CD8-positive, alpha-beta memory T cell (primary cell): ENCODE measurements around the gene CHRNG. TPM values are rescaled to one million over a fixed set of nuclear protein-coding genes. Genes with fewer than 3 reads are reported as not detected.

Experiments used
- CTCF ChIA-PET: fragments of 350-600 bp; sonication (Branson Sonifier 250); formaldehyde crosslinking; loops from one replicate; lab custom pipeline; 2021; ENCODE audit warnings: antibody characterized with exemption; lab: Charles Lee
- POLR2A ChIA-PET: fragments of 350-600 bp; sonication (Branson Sonifier 250); formaldehyde crosslinking; loops from one replicate; lab custom pipeline; 2021; ENCODE audit warnings: antibody characterized with exemption; lab: Charles Lee
- DNase-seq, 5 donors: peaks; one replicate each; pipeline versions ENCODE4 v3.0.0 to v3.0.0-alpha.2; 2020 to 2022; ENCODE audit warnings: mixed read lengths in 1 of 5
- H3K27ac ChIP-seq: one replicate; pipeline ENCODE4 v1.7.0; 2013; ENCODE audit warnings: low read depth, mild to moderate bottlenecking, low read length, moderate library complexity
- H3K27me3 ChIP-seq: 2 replicates; pipeline ENCODE4 v1.7.0; 2013; ENCODE audit warnings: low read length, mild to moderate bottlenecking; ENCODE audit not compliant: insufficient read depth, poor library complexity, severe bottlenecking
- H3K36me3 ChIP-seq: 2 replicates; pipeline ENCODE4 v1.7.0; 2013; ENCODE audit warnings: mild to moderate bottlenecking, low read length, moderate library complexity; ENCODE audit not compliant: insufficient read depth
- H3K4me1 ChIP-seq: 2 replicates; pipeline ENCODE4 v1.7.0; 2013; ENCODE audit warnings: mild to moderate bottlenecking, low read length, moderate library complexity; ENCODE audit not compliant: insufficient read depth
- H3K4me3 ChIP-seq: 2 replicates; pipeline ENCODE4 v1.7.0; 2013; ENCODE audit warnings: mild to moderate bottlenecking, low read length
- H3K9me3 ChIP-seq: 2 replicates; pipeline ENCODE4 v1.7.0; 2013; ENCODE audit warnings: mild to moderate bottlenecking, low read length
- H3K27ac Mint-ChIP-seq, 8 donors: one replicate each; pipeline ENCODE4 v1.8.0; 2020 to 2021; ENCODE audit warnings: mixed read lengths in 8 of 8, mild to moderate bottlenecking in 6 of 8, inconsistent platforms in 3 of 8, moderate library complexity in 3 of 8
- H3K27me3 Mint-ChIP-seq, 2 donors: one replicate each; pipeline ENCODE4 v1.8.0; 2020 to 2021; ENCODE audit warnings: mixed read lengths in 2 of 2, mild to moderate bottlenecking in 1 of 2, moderate library complexity in 1 of 2
- H3K36me3 Mint-ChIP-seq, 3 donors: one replicate each; pipeline ENCODE4 v1.8.0; 2020 to 2021; ENCODE audit warnings: mixed read lengths in 3 of 3, inconsistent platforms in 1 of 3, mild to moderate bottlenecking in 1 of 3
- H3K4me1 Mint-ChIP-seq, 3 donors: one replicate each; pipeline ENCODE4 v1.8.0; 2020 to 2021; ENCODE audit warnings: mixed read lengths in 3 of 3, inconsistent platforms in 1 of 3, mild to moderate bottlenecking in 1 of 3
- H3K4me3 Mint-ChIP-seq, 7 donors: one replicate each; pipeline ENCODE4 v1.8.0; 2020 to 2021; ENCODE audit warnings: mixed read lengths in 7 of 7, mild to moderate bottlenecking in 6 of 7, moderate library complexity in 4 of 7, inconsistent platforms in 2 of 7
- H3K9me3 Mint-ChIP-seq, 5 donors: one replicate each; pipeline ENCODE4 v1.8.0; 2020 to 2022; ENCODE audit warnings: mixed read lengths in 5 of 5, mild to moderate bottlenecking in 3 of 5, moderate library complexity in 2 of 5, inconsistent platforms in 1 of 5
- polyA plus RNA-seq: library from polyadenylated mRNA; unstranded; fragments of 300-500 nt; fragmentation: Illumina TruSeq; gene quantifications from one replicate; pipeline ENCODE4 v1.2.3, GENCODE V29; 2021
- total RNA-seq, 2 experiments: library from RNA; stranded (reverse); gene quantifications; one replicate each; pipeline ENCODE4 v1.2.3, GENCODE V29; 2021

The CHRNG gene
- total and polyA plus RNA-seq, 3 experiments from 2014 or later: not detected

DNA sequence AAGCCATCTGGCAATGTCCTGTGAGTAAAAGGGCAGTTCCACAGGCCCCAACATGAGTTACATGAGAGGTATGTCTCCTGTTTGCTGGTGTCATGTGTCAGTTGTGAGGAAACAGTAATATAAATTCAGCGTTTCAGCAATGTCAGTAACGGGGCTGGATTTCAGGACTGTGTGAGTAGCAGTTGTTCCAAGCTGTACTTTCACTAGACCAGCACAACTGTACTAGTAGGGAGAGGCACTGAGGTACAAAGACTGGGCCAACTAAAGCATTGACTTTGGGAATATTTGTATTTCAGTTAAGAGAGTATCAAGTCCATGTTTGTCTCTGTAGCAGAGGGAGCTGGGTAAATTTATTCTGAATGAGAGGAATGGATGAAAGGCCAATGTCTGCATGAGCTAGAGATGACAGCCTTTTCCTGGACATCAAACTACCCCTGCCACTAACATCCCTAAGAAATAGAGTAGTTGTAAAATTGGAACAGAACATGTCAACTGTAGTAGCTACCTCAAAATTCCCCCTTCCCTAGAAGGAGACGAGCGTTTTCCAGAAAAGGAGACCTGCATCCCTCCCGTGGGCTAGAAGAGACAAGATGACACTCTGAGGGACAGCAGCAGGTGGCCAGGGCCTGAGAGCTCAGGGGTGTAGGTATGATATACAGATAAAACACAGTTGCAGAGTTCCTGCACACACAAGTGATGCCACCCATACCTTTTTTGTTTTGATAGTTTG is 35.3 kb downstream of the CHRNG start:
- ChIA-PET CTCF (no interaction called here), POLR2A (no interaction called here)
- Mint-ChIP-seq H3K36me3 (peaks cover 2 to 81% (median 16%) of the 10 kb centered on the region in 3 donors), H3K27me3 (no peaks in the 10 kb centered on the region), H3K4me1 (peaks cover 0 to 4% (median 0%) of the 10 kb centered on the region in 3 donors), H3K9me3 (no peaks in the 10 kb centered on the region), H3K27ac (peak overlapping the region in 2 of 8 donors; percentile 2 to 6), H3K4me3 (no peak overlapping the region)
- peaks cover 12% of the 10 kb centered on the region for H3K36me3 ChIP-seq
- no peaks in the 10 kb centered on the region for H3K4me1 ChIP-seq
- no peak overlapping the region for H3K27ac ChIP-seq
- H3K27me3 ChIP-seq: no peaks in the 10 kb centered on the region
- H3K4me3 ChIP-seq: no peak overlapping the region
- H3K9me3 ChIP-seq: no peaks in the 10 kb centered on the region
- no peak for DNase-seq

DNA sequence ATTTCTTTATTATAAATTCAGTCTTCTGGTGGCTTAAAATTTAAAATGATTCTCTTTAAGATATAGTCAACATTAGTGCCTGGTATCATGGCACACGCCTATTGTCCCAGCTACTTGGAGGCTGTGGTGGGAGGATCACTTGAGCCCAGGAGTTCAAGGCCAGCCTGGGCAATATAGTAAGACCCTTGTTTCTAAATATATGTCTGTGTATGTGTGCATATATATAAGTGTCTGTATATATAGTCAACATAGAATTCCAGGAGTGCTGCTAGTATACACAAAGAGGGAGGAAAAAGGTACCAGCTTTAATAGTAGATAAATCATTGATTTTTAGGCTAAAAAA is 35.9 kb downstream of the CHRNG start:
- Histone ChIP-seq H3K4me3 (no peak overlapping the region), H3K4me1 (no peaks in the 10 kb centered on the region), H3K36me3 (peaks cover 8% of the 10 kb centered on the region), H3K27ac (no peak overlapping the region), H3K9me3 (no peaks in the 10 kb centered on the region), H3K27me3 (no peaks in the 10 kb centered on the region)
- peaks cover 0 to 4% (median 0%) of the 10 kb centered on the region in 3 donors for H3K4me1 Mint-ChIP-seq
- no peaks in the 10 kb centered on the region for H3K27me3 Mint-ChIP-seq
- H3K9me3 Mint-ChIP-seq: no peaks in the 10 kb centered on the region
- peak overlapping the region in 1 of 8 donors; percentile 2 for H3K27ac Mint-ChIP-seq
- H3K4me3 Mint-ChIP-seq: no peak overlapping the region
- DNase-seq: no peak
- H3K36me3 Mint-ChIP-seq: peaks cover 0 to 81% (median 14%) of the 10 kb centered on the region in 3 donors
- CTCF ChIA-PET: no interaction called here
- POLR2A ChIA-PET: no interaction called here

DNA sequence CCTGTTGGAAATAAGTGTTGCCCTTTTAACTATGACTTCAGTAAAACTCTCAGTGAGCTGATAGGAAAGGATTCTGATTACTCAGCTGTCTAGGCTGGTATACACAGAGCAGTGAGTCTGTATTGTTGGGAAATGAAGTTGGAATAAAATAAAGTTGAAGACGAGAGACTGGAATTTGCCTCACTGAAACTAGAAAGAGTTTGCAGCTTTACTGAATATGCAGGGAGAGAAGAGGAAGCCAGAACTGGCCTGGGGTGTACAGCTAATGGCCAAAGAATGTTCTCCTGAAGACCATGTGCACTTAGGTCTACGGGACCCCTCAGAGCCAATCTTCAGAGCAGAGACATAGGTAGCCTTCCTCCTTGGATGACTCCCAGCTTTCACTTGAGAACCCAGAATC is 37.5 kb downstream of the CHRNG start:
- Mint-ChIP-seq H3K36me3 (peaks cover 9 to 81% (median 20%) of the 10 kb centered on the region in 3 donors), H3K27ac (peak overlapping the region in 1 of 8 donors; percentile 56), H3K9me3 (no peaks in the 10 kb centered on the region), H3K4me3 (no peak overlapping the region), H3K4me1 (peaks cover 0 to 4% (median 0%) of the 10 kb centered on the region in 3 donors), H3K27me3 (no peaks in the 10 kb centered on the region)
- ChIA-PET POLR2A (no interaction called here), CTCF (interaction anchor here (0.6 kb wide), 1 partner anchor 10 kb away, joined by 3 read pairs; no protein-coding TSS in a partner anchor)
- H3K4me3 ChIP-seq: no peak overlapping the region
- H3K9me3 ChIP-seq: no peaks in the 10 kb centered on the region
- H3K27me3 ChIP-seq: no peaks in the 10 kb centered on the region
- H3K27ac ChIP-seq: no peak overlapping the region
- DNase-seq: no peak
- peaks cover 20% of the 10 kb centered on the region for H3K36me3 ChIP-seq
- H3K4me1 ChIP-seq: no peaks in the 10 kb centered on the region

DNA sequence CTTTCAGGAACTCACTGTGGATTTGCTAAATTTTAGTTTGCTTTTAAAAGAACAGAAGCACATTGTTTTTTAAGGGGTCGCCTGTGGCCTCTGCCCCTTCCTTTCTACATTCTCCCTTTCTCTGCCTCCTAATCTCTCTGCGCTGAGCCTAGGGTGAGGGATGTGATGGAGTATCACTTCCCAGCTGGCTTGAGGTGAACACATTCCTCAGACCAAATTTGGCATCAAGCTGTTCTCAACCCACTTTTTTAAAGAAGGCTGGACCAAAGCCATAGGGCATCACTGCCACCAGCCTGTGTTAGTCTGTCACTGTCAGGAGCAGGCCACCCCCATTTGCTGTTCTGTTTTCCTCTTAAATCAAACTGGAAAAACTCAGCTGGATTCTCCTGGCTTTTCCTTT is 38.3 kb downstream of the CHRNG start:
- ChIA-PET CTCF (no interaction called here), POLR2A (no interaction called here)
- Histone ChIP-seq H3K4me1 (no peaks in the 10 kb centered on the region), H3K9me3 (no peaks in the 10 kb centered on the region), H3K4me3 (no peak overlapping the region), H3K27me3 (no peaks in the 10 kb centered on the region), H3K36me3 (peaks cover 20% of the 10 kb centered on the region), H3K27ac (no peak overlapping the region)
- Mint-ChIP-seq H3K27me3 (no peaks in the 10 kb centered on the region), H3K36me3 (peaks cover 9 to 81% (median 24%) of the 10 kb centered on the region in 3 donors), H3K27ac (peak overlapping the region in 1 of 8 donors; percentile 66), H3K4me1 (peaks cover 0 to 4% (median 0%) of the 10 kb centered on the region in 3 donors), H3K9me3 (no peaks in the 10 kb centered on the region), H3K4me3 (no peak overlapping the region)
- DNase-seq: no peak

DNA sequence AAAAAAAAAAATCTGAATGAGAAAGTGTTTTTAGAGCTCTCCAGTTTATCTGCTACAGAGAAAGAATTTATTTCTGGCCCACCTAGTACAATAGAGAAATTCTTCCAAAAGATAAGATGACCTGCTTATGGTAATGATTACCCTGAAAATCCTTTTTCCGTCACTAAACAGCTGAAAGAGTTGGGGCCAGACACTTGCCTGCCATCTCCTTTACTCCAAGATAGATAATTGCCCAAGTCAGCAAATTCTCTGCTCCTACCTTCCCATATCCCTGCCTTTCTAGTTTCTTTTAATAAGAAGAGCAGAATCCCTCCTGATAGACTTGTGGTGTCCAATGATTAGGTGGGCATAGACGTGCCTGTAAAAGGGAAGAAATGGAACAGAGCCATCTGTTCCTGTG is 39.1 kb downstream of the CHRNG start:
- no peak overlapping the region for H3K4me3 Mint-ChIP-seq
- no peak for DNase-seq
- peaks cover 9 to 83% (median 28%) of the 10 kb centered on the region in 3 donors for H3K36me3 Mint-ChIP-seq
- H3K4me1 Mint-ChIP-seq: peaks cover 0 to 4% (median 0%) of the 10 kb centered on the region in 3 donors
- no peaks in the 10 kb centered on the region for H3K9me3 ChIP-seq
- H3K27ac ChIP-seq: no peak overlapping the region
- no peaks in the 10 kb centered on the region for H3K9me3 Mint-ChIP-seq
- ChIA-PET POLR2A (no interaction called here), CTCF (no interaction called here)
- no peaks in the 10 kb centered on the region for H3K27me3 ChIP-seq
- peak overlapping the region in 1 of 8 donors; percentile 3 for H3K27ac Mint-ChIP-seq
- H3K27me3 Mint-ChIP-seq: no peaks in the 10 kb centered on the region
- peaks cover 17% of the 10 kb centered on the region for H3K36me3 ChIP-seq
- H3K4me3 ChIP-seq: no peak overlapping the region
- H3K4me1 ChIP-seq: no peaks in the 10 kb centered on the region

DNA sequence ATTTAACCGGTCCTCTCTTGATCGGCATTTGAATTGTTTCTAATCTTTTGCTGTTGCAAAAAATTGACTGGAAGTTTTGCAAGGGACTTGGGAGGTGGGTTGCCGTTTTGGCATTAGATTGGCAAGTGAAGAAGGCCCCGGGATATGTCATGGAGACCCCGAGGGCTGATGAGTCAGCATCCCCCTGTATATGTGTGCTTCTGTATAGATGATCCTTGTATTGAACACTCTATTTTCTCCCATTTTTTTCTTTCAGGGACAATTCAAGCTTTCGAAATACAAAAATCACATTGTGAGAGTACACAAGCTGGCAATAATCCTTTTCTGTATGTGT is 41.1 kb downstream of the CHRNG start:
- Histone ChIP-seq H3K4me3 (no peak overlapping the region), H3K27me3 (no peaks in the 10 kb centered on the region), H3K36me3 (peaks cover 17% of the 10 kb centered on the region), H3K9me3 (no peaks in the 10 kb centered on the region), H3K27ac (no peak overlapping the region), H3K4me1 (no peaks in the 10 kb centered on the region)
- DNase-seq: no peak
- Mint-ChIP-seq H3K4me1 (peaks cover 0 to 4% (median 0%) of the 10 kb centered on the region in 3 donors), H3K36me3 (peaks cover 18 to 79% (median 25%) of the 10 kb centered on the region in 3 donors), H3K9me3 (no peaks in the 10 kb centered on the region), H3K27ac (peak overlapping the region in 1 of 8 donors; percentile 17), H3K27me3 (no peaks in the 10 kb centered on the region), H3K4me3 (no peak overlapping the region)
- ChIA-PET CTCF (no interaction called here), POLR2A (no interaction called here)

DNA sequence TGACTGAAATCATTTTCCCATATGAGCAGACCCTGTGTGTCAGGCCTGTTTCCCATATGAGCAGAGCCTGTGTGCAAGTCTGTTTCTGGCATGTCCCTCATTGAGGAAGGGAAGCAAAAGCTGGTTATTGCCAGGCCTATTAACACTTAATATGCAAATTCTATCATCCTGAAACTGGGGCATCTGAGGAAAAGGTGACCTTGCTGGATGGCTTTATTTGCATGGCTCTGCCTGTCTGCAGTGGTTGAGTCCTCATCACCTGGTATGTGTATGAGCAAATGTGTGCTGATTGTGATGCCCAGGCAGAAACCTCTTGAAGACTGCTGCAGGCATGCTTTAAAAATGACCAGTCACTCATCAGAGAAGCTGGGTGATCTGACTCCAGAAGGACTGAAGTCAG is 42.2 kb downstream of the CHRNG start:
- DNase-seq: no peak
- Mint-ChIP-seq H3K4me3 (no peak overlapping the region), H3K36me3 (peaks cover 18 to 74% (median 25%) of the 10 kb centered on the region in 3 donors), H3K27me3 (no peaks in the 10 kb centered on the region), H3K4me1 (peaks cover 0 to 4% (median 0%) of the 10 kb centered on the region in 3 donors), H3K9me3 (no peaks in the 10 kb centered on the region), H3K27ac (no peak overlapping the region)
- POLR2A ChIA-PET: no interaction called here
- H3K36me3 ChIP-seq: peaks cover 17% of the 10 kb centered on the region
- CTCF ChIA-PET: interaction anchor here (0.8 to 1.1 kb wide), 2 partner anchors 9 to 18 kb away, joined by 3 read pairs; no protein-coding TSS in a partner anchor
- H3K27ac ChIP-seq: no peak overlapping the region
- no peaks in the 10 kb centered on the region for H3K27me3 ChIP-seq
- no peaks in the 10 kb centered on the region for H3K9me3 ChIP-seq
- no peak overlapping the region for H3K4me3 ChIP-seq
- no peaks in the 10 kb centered on the region for H3K4me1 ChIP-seq

DNA sequence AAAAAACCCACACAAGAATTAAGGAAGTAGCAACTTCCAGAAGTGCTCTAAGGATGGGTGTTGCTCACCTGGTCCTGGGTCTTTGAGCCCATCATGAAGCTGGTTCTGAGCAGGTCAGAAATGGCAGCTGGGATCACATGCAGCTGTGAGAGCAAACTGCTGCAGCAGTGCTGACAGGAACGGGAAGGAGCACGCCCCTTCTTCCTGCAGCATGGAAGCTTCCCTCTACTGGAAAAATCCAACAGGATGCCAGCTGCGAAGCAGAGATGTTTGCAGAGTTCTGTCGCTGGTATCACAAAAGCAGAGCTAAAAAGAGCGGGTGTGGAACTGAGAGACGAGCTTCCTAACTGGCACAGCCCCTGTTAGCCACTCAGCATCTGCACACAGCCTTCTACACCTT is 44.7 kb downstream of the CHRNG start:
- Mint-ChIP-seq H3K27ac (peak overlapping the region in 1 of 8 donors; percentile 9), H3K9me3 (no peaks in the 10 kb centered on the region), H3K36me3 (peaks cover 18 to 57% (median 22%) of the 10 kb centered on the region in 3 donors), H3K4me1 (no peaks in the 10 kb centered on the region), H3K27me3 (peaks cover 0 to 2% of the 10 kb centered on the region in 2 donors), H3K4me3 (no peak overlapping the region)
- CTCF ChIA-PET: no interaction called here
- Histone ChIP-seq H3K27ac (no peak overlapping the region), H3K4me1 (no peaks in the 10 kb centered on the region), H3K27me3 (no peaks in the 10 kb centered on the region), H3K4me3 (no peak overlapping the region), H3K36me3 (peaks cover 17% of the 10 kb centered on the region), H3K9me3 (no peaks in the 10 kb centered on the region)
- POLR2A ChIA-PET: no interaction called here
- DNase-seq: no peak
